H1 (cell line): ENCODE results near the gene P2RX1. TPM values are rescaled to one million over a fixed set of nuclear protein-coding genes. Genes with fewer than 3 reads are reported as not detected.

Experiments
- CTCF ChIA-PET: fragments of 300-600 bp; sonication (Branson Sonifier 250); formaldehyde crosslinking; loops from one replicate; lab custom pipeline; 2021; ENCODE audit not compliant: partially characterized antibody; lab: Charles Lee
- POLR2A ChIA-PET: fragments of 300-600 bp; sonication (Branson Sonifier 250); formaldehyde crosslinking; loops from one replicate; lab custom pipeline; 2021; ENCODE audit warnings: inconsistent platforms; ENCODE audit not compliant: partially characterized antibody; lab: Charles Lee
- DNase-seq, 2 experiments: peaks; one replicate each; pipeline versions ENCODE4 v3.0.0 to v3.0.0-alpha.2; 2010 to 2022; ENCODE audit warnings: low spot score in 2 of 2, low read depth in 1 of 2, mixed read lengths in 1 of 2
- FAIRE-seq: peaks from 2 replicates; lab custom pipeline; 2011; peaks lifted over from hg19 to GRCh38; lab: Jason Lieb, UNC
- H2AFZ ChIP-seq: 2 replicates; pipeline ENCODE4 v1.8.1; 2012; ENCODE audit warnings: low read length, inconsistent platforms
- H2AK5ac ChIP-seq: 2 replicates; pipeline ENCODE4 v1.6.1; 2013; ENCODE audit warnings: low read depth, low read length
- H2BK120ac ChIP-seq: replicated peaks from 2 replicates; pipeline ENCODE3; 2013; ENCODE audit warnings: low read depth, low read length, inconsistent platforms
- H2BK12ac ChIP-seq: 2 replicates; pipeline ENCODE4 v1.6.1; 2013; ENCODE audit warnings: low read depth, low read length
- H2BK15ac ChIP-seq: 2 replicates; pipeline ENCODE4 v1.6.1; 2013; ENCODE audit warnings: low read length
- H2BK20ac ChIP-seq: 2 replicates; pipeline ENCODE4 v1.6.1; 2013; ENCODE audit warnings: low read length
- H2BK5ac ChIP-seq: 2 replicates; pipeline ENCODE4 v1.6.1; 2013; ENCODE audit warnings: low read depth, low read length
- H3K14ac ChIP-seq: 2 replicates; pipeline ENCODE4 v1.6.1; 2013; ENCODE audit warnings: inconsistent platforms; ENCODE audit not compliant: insufficient read length
- H3K18ac ChIP-seq: 2 replicates; pipeline ENCODE4 v1.6.1; 2013; ENCODE audit warnings: low read length; ENCODE audit errors: extremely low read depth
- H3K23ac ChIP-seq: 2 replicates; pipeline ENCODE4 v1.6.1; 2013; ENCODE audit warnings: inconsistent platforms; ENCODE audit not compliant: insufficient read length
- H3K23me2 ChIP-seq: 2 replicates; pipeline ENCODE4 v1.6.1; 2013; ENCODE audit warnings: low read depth, low read length
- H3K27ac ChIP-seq: 2 replicates; pipeline ENCODE4 v1.6.1; 2011; ENCODE audit warnings: low read depth, low read length, inconsistent platforms
- H3K27me3 ChIP-seq, 4 experiments: replicated peaks in 1 of 4; 1 replicate in 1 of 4; 2 replicates in 3 of 4; pipeline versions ENCODE4 v1.6.1 to v1.8.1; 2011 to 2013; ENCODE audit warnings: low read length in 3 of 4, mild to moderate bottlenecking in 3 of 4, inconsistent platforms in 2 of 4, mixed read lengths in 2 of 4, moderate library complexity in 1 of 4; ENCODE audit not compliant: control insufficient read depth in 3 of 4, insufficient read depth in 3 of 4; ENCODE audit errors: extremely low read depth in 1 of 4
- H3K36me3 ChIP-seq, 4 experiments: 2 replicates each; pipeline versions ENCODE4 v1.6.1 to v1.8.1; 2011 to 2013; ENCODE audit warnings: mild to moderate bottlenecking in 4 of 4, low read length in 3 of 4, moderate library complexity in 2 of 4, control low read depth in 1 of 4, inconsistent platforms in 1 of 4; ENCODE audit not compliant: insufficient read depth in 4 of 4, control insufficient read depth in 2 of 4
- H3K4ac ChIP-seq: replicated peaks from 2 replicates; pipeline ENCODE3; 2013; ENCODE audit warnings: low read length, low read depth, mixed read lengths, inconsistent platforms; ENCODE audit not compliant: insufficient read length
- H3K4me1 ChIP-seq, 4 experiments: replicated peaks in 1 of 4; 1 replicate in 1 of 4; 2 replicates in 3 of 4; pipeline versions ENCODE4 v1.6.1 to v1.8.1; 2011 to 2013; ENCODE audit warnings: low read length in 3 of 4, inconsistent platforms in 2 of 4, mixed read lengths in 1 of 4; ENCODE audit not compliant: insufficient read depth in 4 of 4, control insufficient read depth in 3 of 4
- H3K4me2 ChIP-seq, 2 experiments: 2 replicates each; pipeline versions ENCODE4 v1.6.1 to v1.8.1; 2011 to 2013; ENCODE audit warnings: low read depth in 2 of 2, low read length in 2 of 2, control low read depth in 1 of 2, inconsistent platforms in 1 of 2, mild to moderate bottlenecking in 1 of 2; ENCODE audit not compliant: insufficient read depth in 1 of 2
- H3K4me3 ChIP-seq, 4 experiments: fragments of 200-600, 300-600 bp in 1 of 4; sonication (generic), shearing (Covaris generic), sonication (Bioruptor Twin) in 1 of 4; 2 replicates each; pipeline versions ENCODE4 v1.5.1 to v1.8.1; 2011 to 2016; ENCODE audit warnings: low read length in 4 of 4, low read depth in 3 of 4, control low read depth in 2 of 4, inconsistent platforms in 2 of 4, mild to moderate bottlenecking in 2 of 4, mixed read lengths in 1 of 4, moderate library complexity in 1 of 4; ENCODE audit not compliant: insufficient read depth in 2 of 4; ENCODE audit errors: extremely low read depth in 1 of 4
- H3K56ac ChIP-seq: replicated peaks from 2 replicates; pipeline ENCODE3; 2013; ENCODE audit warnings: low read depth, mild to moderate bottlenecking, mixed read lengths, low read length, inconsistent platforms; ENCODE audit not compliant: insufficient read length
- H3K79me1 ChIP-seq: 2 replicates; pipeline ENCODE4 v1.6.1; 2013; ENCODE audit warnings: low read depth, low read length, control low read depth
- H3K79me2 ChIP-seq, 2 experiments: 2 replicates each; pipeline versions ENCODE4 v1.6.1 to v1.8.1; 2012 to 2013; ENCODE audit warnings: low read length in 2 of 2, mild to moderate bottlenecking in 2 of 2, inconsistent platforms in 1 of 2; ENCODE audit not compliant: insufficient read depth in 2 of 2, control insufficient read depth in 1 of 2
- H3K9ac ChIP-seq, 4 experiments: replicated peaks in 1 of 4; 1 replicate in 1 of 4; 2 replicates in 3 of 4; pipeline versions ENCODE4 v1.6.1 to v1.8.1; 2011 to 2013; ENCODE audit warnings: low read depth in 3 of 4, low read length in 3 of 4, control low read depth in 2 of 4, mild to moderate bottlenecking in 2 of 4, moderate library complexity in 2 of 4, inconsistent platforms in 1 of 4; ENCODE audit errors: extremely low read depth in 1 of 4
- H3K9me3 ChIP-seq, 2 experiments: 2 replicates each; pipeline versions ENCODE4 v1.6.1 to v1.8.1; 2012 to 2013; ENCODE audit warnings: mild to moderate bottlenecking in 2 of 2, moderate library complexity in 2 of 2, control low read depth in 1 of 2, inconsistent platforms in 1 of 2, low read depth in 1 of 2, low read length in 1 of 2, mixed read lengths in 1 of 2; ENCODE audit not compliant: insufficient read depth in 2 of 2
- H4K20me1 ChIP-seq, 2 experiments: replicated peaks in 1 of 2; 2 replicates each; pipeline versions ENCODE3 to v1.8.1; 2011 to 2013; ENCODE audit warnings: inconsistent platforms in 2 of 2, low read length in 2 of 2, mild to moderate bottlenecking in 1 of 2; ENCODE audit not compliant: insufficient read depth in 2 of 2, control insufficient read depth in 1 of 2
- H4K5ac ChIP-seq: 2 replicates; pipeline ENCODE4 v1.6.1; 2013; ENCODE audit warnings: low read length, low read depth, mixed read lengths, inconsistent platforms; ENCODE audit not compliant: insufficient read length
- H4K8ac ChIP-seq: 2 replicates; pipeline ENCODE4 v1.8.0; 2013; ENCODE audit warnings: mild to moderate bottlenecking, moderate library complexity, low read length, inconsistent platforms; ENCODE audit not compliant: insufficient read depth; ENCODE audit errors: extremely low read depth
- H4K91ac ChIP-seq: replicated peaks from 2 replicates; pipeline ENCODE3; 2013; ENCODE audit warnings: low read length, mixed read lengths, inconsistent platforms; ENCODE audit not compliant: insufficient read length
- SP4 ChIP-seq: IDR thresholded peaks from 2 replicates; pipeline ENCODE4 v1.6.1; 2012; ENCODE audit warnings: low read length, inconsistent platforms
- WGBS, 2 experiments: shearing (Covaris generic) in 1 of 2; methylation state at CpG; one replicate each; pipeline versions ENCODE4 v1.1.6 to v1.1.7; 2013 to 2015; ENCODE audit warnings: low lambda C conversion rate in 2 of 2, mixed read lengths in 2 of 2, inconsistent platforms in 1 of 2, low coverage in 1 of 2, missing lambda C conversion rate in 1 of 2; ENCODE audit not compliant: insufficient replicate concordance in 2 of 2, insufficient coverage in 1 of 2, insufficient read length in 1 of 2; ENCODE audit errors: extremely low coverage in 1 of 2, missing lambda C conversion rate in 1 of 2; 5-methylcytosine and 5-hydroxymethylcytosine counted together
- polyA plus RNA-seq, 7 experiments: library from polyadenylated mRNA; depleted of rRNA in 3 of 7; stranded (reverse) in 5 of 7; unstranded in 2 of 7; fragments of >200 nt in 5 of 7; fragments of 200-250 nt in 2 of 7; gene quantifications; 1 replicate in 5 of 7; 2 replicates in 1 of 7; 4 replicates in 1 of 7; pipeline versions ENCODE4 v1.2.1 to v1.2.3, GENCODE V29; 2011 to 2013; ENCODE audit warnings: missing spikeins in 2 of 7, mixed read lengths in 2 of 7
- total RNA-seq: library from RNA; stranded (reverse); fragmentation: NEBNext Ultra II Directional; extraction: Animal tissue kit (Norgen Biotek cat#: 25700); gene quantifications from 2 replicates; pipeline ENCODE4 v1.2.1, GENCODE V29; 2021

Gene P2RX1
- total and polyA plus RNA-seq, 2 of the 8 experiments (the other 6 are each of a cell fraction or from before 2014, with no cell fraction given), result 0.45 to 1.1 TPM

- no peak overlapping the region for H3K4ac ChIP-seq
- H4K91ac ChIP-seq, result no peak overlapping the region
- no peak overlapping the region for H2BK120ac ChIP-seq
- peaks cover 0 to 7% (median 3%) of the 10 kb centered on the region in 4 experiments; a peak in 2 of 8 replicates for H3K36me3 ChIP-seq
- 92% methylated on average over 9 of the region's 11 CpGs; no CpG with 5 or more reads in 1 of the 2 experiments for WGBS, 2 experiments
- no peak overlapping the region for H3K14ac ChIP-seq
- H2BK12ac ChIP-seq, result no peak overlapping the region
- H2BK5ac ChIP-seq, result no peak overlapping the region
- H4K8ac ChIP-seq, result no peak overlapping the region
- H3K27ac ChIP-seq, result no peak overlapping the region
- no peaks in the 10 kb centered on the region for H3K27me3 ChIP-seq
- H3K23ac ChIP-seq, result no peak overlapping the region
- H3K79me2 ChIP-seq, result no peaks in the 10 kb centered on the region
- no peak for TF ChIP-seq SP4
- no peaks in the 10 kb centered on the region for H3K4me1 ChIP-seq
- H3K9ac ChIP-seq, result no peak overlapping the region
- no peak for DNase-seq
- H3K9me3 ChIP-seq, result no peaks in the 10 kb centered on the region
- H4K5ac ChIP-seq, result no peak overlapping the region
- FAIRE-seq, result no peak
- no peak overlapping the region for H3K56ac ChIP-seq
- POLR2A ChIA-PET, result no interaction called here
- no peak overlapping the region for H3K4me2 ChIP-seq
- no peaks in the 10 kb centered on the region for H3K79me1 ChIP-seq
- no peaks in the 10 kb centered on the region for H4K20me1 ChIP-seq
- no peak overlapping the region for H2AK5ac ChIP-seq
- H2BK15ac ChIP-seq, result no peak overlapping the region
- H3K4me3 ChIP-seq, result no peak overlapping the region
- H2BK20ac ChIP-seq, result 0 out of 2 replicates have a peak overlapping the region, but pooled peaks have one; percentile 18
- H2AFZ ChIP-seq, result no peak overlapping the region
- H3K18ac ChIP-seq, result no peak overlapping the region
- H3K23me2 ChIP-seq, result no peaks in the 10 kb centered on the region
- CTCF ChIA-PET, result no interaction called here
These were observed 45.4 kb downstream of the P2RX1 start for GRCh38 chr17:3870871-3871306.
